Skeletal muscle satellite cell (primary cell): ENCODE data around the gene VAV2.
"Not testable (repeated sequence)": the region's sequence is repeated elsewhere in the genome, so short reads cannot be mapped to it uniquely, and the experiment has no call there.

ENCODE experiments used
- H3K27me3 ChIP-seq: 2 replicates; pipeline ENCODE4 v1.7.0; 2013; ENCODE audit warnings: low read length; ENCODE audit not compliant: control insufficient read depth, insufficient read depth
- H3K36me3 ChIP-seq: 2 replicates; pipeline ENCODE4 v1.7.0; 2013; ENCODE audit warnings: mild to moderate bottlenecking, control low read depth, low read length; ENCODE audit not compliant: insufficient read depth
- H3K4me1 ChIP-seq: 2 replicates; pipeline ENCODE4 v1.7.0; 2013; ENCODE audit warnings: low read length; ENCODE audit not compliant: control insufficient read depth, insufficient read depth
- H3K4me2 ChIP-seq: 2 replicates; pipeline ENCODE4 v1.7.0; 2013; ENCODE audit warnings: mild to moderate bottlenecking, low read length
- H3K4me3 ChIP-seq: 2 replicates; pipeline ENCODE4 v1.7.0; 2013; ENCODE audit warnings: low read length
- H3K9ac ChIP-seq: 2 replicates; pipeline ENCODE4 v1.7.0; 2013; ENCODE audit warnings: mild to moderate bottlenecking, low read depth, low read length, moderate library complexity
- H3K9me3 ChIP-seq: replicated peaks from 2 replicates; pipeline ENCODE4 v1.7.0; 2013; ENCODE audit warnings: mild to moderate bottlenecking, control low read depth, low read length

Gene VAV2

GRCh38 chr9:133761641-133762248 is 230.4 kb downstream of the VAV2 start:
- H3K9ac ChIP-seq: no peak overlapping the region
- H3K4me3 ChIP-seq: no peak overlapping the region
- no peaks in the 10 kb centered on the region for H3K27me3 ChIP-seq
- H3K4me1 ChIP-seq: peaks cover 2% of the 10 kb centered on the region
- no peaks in the 10 kb centered on the region for H3K9me3 ChIP-seq
- no peak overlapping the region for H3K4me2 ChIP-seq
- peaks cover 24% of the 10 kb centered on the region for H3K36me3 ChIP-seq

DNA sequence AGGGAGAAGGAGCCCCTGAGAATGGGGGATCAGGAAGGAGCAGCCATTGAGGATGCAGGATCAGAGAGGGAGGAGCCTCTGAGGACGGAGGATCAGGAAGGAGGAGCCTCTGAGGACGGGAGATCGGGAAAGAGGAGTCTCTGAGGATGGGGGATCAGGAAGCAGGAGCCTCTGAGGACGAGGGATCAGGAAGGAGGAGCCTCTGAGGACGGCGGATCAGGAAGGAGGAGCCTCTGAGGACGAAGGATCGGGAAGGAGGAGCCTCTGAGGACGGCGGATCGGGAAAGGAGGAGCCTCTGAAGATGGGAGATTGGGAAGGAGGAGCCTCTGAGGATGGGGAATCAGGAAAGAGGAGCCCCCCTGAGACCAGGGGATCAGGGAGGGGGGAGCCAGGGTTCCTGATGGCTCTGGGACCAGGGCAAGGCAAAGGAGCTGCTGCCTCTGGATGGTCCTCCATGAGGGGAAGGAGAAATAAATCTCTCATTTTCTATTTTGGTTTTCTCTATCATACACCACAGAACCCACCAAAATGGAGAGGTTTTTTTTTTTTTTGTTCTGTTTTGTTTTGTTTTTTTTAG is 231.3 kb downstream of the VAV2 start:
- peaks cover 24% of the 10 kb centered on the region for H3K36me3 ChIP-seq
- H3K4me3 ChIP-seq: no peak overlapping the region
- peaks cover 2% of the 10 kb centered on the region for H3K4me1 ChIP-seq
- H3K27me3 ChIP-seq: no peaks in the 10 kb centered on the region
- H3K9ac ChIP-seq: no peak overlapping the region
- H3K4me2 ChIP-seq: no peak overlapping the region
- no peaks in the 10 kb centered on the region for H3K9me3 ChIP-seq

- H3K9me3 ChIP-seq: no peaks in the 10 kb centered on the region
- H3K9ac ChIP-seq: no peak overlapping the region
- H3K4me2 ChIP-seq: no peak overlapping the region
- H3K4me3 ChIP-seq: no peak overlapping the region
- H3K36me3 ChIP-seq: peaks cover 19% of the 10 kb centered on the region
- no peaks in the 10 kb centered on the region for H3K27me3 ChIP-seq
- peaks cover 2% of the 10 kb centered on the region for H3K4me1 ChIP-seq
Observed at GRCh38 chr9:133759946-133760345, 232.2 kb downstream of the VAV2 start.

- Histone ChIP-seq H3K27me3 (no peaks in the 10 kb centered on the region), H3K4me1 (peaks cover 2% of the 10 kb centered on the region), H3K9ac (no peak overlapping the region), H3K4me3 (no peak overlapping the region), H3K4me2 (no peak overlapping the region), H3K9me3 (no peaks in the 10 kb centered on the region), H3K36me3 (peaks cover 19% of the 10 kb centered on the region)
Observed at GRCh38 chr9:133759146-133759900, 232.8 kb downstream of the VAV2 start.

DNA sequence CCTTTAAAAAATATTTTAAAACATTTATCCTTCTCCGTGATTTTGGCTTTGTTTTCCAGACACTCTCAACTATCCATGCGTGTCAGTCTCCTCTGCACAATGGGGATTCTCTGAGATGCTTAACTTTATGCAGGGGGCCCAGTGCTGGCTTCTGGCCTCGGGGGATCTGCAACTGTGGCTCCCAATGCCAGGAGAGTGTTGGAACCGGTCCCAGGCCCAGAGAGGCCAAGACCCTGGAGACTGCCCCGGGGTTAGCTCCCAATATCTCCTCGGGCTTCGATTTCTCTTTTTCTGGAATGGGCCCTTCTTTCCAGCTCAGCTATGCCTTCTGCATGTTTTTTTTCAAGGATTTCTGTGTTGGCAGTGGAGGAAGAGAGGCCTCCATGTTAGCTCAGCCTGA is 233.9 kb downstream of the VAV2 start:
- Histone ChIP-seq H3K36me3 (peaks cover 9% of the 10 kb centered on the region), H3K9me3 (no peaks in the 10 kb centered on the region), H3K27me3 (no peaks in the 10 kb centered on the region), H3K4me3 (no peak overlapping the region), H3K4me2 (no peak overlapping the region), H3K9ac (no peak overlapping the region), H3K4me1 (no peaks in the 10 kb centered on the region)

GRCh38 chr9:133754688-133755227 is 237.4 kb downstream of the VAV2 start:
- Histone ChIP-seq H3K36me3 (peaks cover 9% of the 10 kb centered on the region), H3K9ac (no peak overlapping the region), H3K27me3 (peaks cover 14% of the 10 kb centered on the region), H3K4me1 (no peaks in the 10 kb centered on the region), H3K4me2 (no peak overlapping the region), H3K9me3 (no peaks in the 10 kb centered on the region), H3K4me3 (no peak overlapping the region)

- Histone ChIP-seq H3K4me3 (no peak overlapping the region), H3K4me1 (no peaks in the 10 kb centered on the region), H3K27me3 (peaks cover 18% of the 10 kb centered on the region), H3K9me3 (no peaks in the 10 kb centered on the region), H3K9ac (no peak overlapping the region), H3K36me3 (peaks cover 9% of the 10 kb centered on the region), H3K4me2 (no peak overlapping the region)
Observed at GRCh38 chr9:133754187-133754586, 237.9 kb downstream of the VAV2 start.

DNA sequence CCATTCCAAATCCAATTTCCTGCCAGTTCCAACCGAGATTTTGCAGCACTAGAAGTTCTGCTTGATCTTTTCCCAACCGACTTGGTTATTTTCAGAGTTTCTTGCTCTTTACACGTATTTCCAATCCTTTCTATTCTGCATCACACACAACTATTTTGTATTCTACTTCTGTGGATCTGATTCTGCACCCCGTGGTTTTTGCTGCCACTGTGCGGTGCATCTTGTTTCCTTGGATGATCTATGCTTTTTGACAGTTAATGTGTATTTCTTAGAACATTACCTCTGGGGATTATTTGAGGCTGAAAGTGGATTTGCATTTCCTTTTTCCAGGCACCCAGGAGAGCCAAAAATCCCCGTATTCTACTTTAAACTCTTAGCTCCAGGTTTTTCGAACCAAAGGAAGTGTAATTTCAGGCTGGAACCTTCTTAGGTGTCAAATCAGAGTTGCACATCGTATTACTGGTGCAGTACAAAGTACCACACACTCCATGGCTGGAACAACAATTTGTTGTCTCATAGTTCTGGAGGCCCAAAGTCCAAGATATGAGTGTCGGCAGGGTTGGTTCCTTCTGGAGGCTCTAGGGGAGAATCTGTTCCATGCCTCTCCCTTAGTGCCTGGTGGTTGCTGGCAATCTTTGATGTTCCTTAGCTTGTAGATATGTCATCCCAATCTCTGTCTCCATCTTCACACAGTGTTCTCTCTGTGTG is 239.2 kb downstream of the VAV2 start:
- Histone ChIP-seq H3K9me3 (no peaks in the 10 kb centered on the region), H3K27me3 (peaks cover 23% of the 10 kb centered on the region), H3K9ac (no peak overlapping the region), H3K4me2 (no peak overlapping the region), H3K4me3 (no peak overlapping the region), H3K36me3 (peaks cover 3% of the 10 kb centered on the region), H3K4me1 (no peaks in the 10 kb centered on the region)

GRCh38 chr9:133750982-133751649 is 241.0 kb downstream of the VAV2 start:
- Histone ChIP-seq H3K27me3 (peaks cover 26% of the 10 kb centered on the region), H3K4me1 (no peaks in the 10 kb centered on the region), H3K9ac (no peak overlapping the region), H3K9me3 (no peaks in the 10 kb centered on the region), H3K4me3 (no peak overlapping the region), H3K4me2 (no peak overlapping the region), H3K36me3 (no peaks in the 10 kb centered on the region)

- no peaks in the 10 kb centered on the region for H3K9me3 ChIP-seq
- no peaks in the 10 kb centered on the region for H3K4me1 ChIP-seq
- H3K4me2 ChIP-seq: no peak overlapping the region
- H3K36me3 ChIP-seq: no peaks in the 10 kb centered on the region
- H3K4me3 ChIP-seq: no peak overlapping the region
- no peak overlapping the region for H3K9ac ChIP-seq
- peaks cover 26% of the 10 kb centered on the region for H3K27me3 ChIP-seq
Observed at GRCh38 chr9:133747309-133747708, 244.8 kb downstream of the VAV2 start.

GRCh38 chr9:133744528-133744927 is 247.6 kb downstream of the VAV2 start:
- not testable (repeated sequence) for H3K9ac ChIP-seq, H3K36me3 ChIP-seq, H3K27me3 ChIP-seq, H3K9me3 ChIP-seq, H3K4me1 ChIP-seq, H3K4me3 ChIP-seq, H3K4me2 ChIP-seq
